NCI-H510A (cell line): Measurements from ENCODE around the gene SLC46A3.

ENCODE experiments used
- DNase-seq: peaks from one replicate; lab custom pipeline; 2025; lab: John Stamatoyannopoulos, UW

The SLC46A3 gene

DNA sequence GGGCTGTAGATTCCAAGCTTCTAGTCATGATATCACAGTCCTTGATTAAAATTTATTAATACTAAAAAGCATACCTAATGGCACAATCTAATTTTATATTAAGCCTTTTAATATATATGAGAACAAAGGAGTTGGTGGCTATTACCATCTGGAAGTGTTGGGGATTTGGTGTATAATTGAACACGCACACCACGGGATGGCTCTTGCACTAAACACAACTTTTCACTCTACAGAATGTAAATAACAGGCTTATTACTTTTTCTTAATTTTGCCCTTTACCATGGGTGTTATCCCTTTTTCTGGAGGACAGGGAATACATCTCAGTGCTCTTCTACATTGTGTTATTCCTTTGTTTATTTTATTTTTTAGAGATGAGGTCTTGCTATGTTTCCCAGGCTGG lies 38.2 kb downstream of the SLC46A3 start:
- DNase-seq = no peak

DNA sequence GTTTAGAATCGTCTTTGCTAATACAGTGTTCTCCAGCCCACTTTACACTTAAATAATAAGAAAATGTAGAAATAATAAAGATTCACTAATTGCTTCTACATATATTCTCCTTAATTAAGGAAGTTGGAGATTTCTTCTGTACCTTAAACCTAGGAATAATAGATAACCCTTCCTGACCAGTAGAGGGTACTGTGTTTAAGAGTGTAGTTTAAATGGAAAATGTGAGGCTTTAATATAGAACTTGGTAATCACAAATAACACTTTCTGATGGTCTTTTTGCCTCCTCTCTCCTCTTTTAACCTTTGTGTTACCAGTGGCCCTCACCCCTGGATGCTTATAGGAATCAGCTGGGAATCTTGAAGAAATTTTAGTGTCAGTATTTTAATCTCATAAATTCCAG lies 39.1 kb downstream of the SLC46A3 start:
- no peak for DNase-seq

DNA sequence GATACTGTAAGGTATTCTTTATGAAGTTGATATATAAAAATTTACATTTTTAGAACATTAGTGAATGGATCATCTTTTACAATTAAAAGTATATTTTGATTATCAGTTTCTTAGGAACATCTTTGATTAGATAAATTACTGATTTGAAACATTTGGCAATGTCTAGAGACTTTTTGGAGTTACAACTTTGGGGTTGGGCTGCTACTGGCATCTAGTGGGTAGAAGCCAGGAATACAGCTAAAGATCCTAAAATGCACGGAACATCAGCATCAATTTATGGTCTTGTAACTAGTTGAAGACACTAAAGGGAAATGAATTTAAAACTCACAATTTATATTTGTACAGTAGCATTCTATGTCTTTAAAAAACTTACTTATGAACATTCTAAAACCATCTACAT lies 40.0 kb downstream of the SLC46A3 start:
- DNase-seq = no peak

DNA sequence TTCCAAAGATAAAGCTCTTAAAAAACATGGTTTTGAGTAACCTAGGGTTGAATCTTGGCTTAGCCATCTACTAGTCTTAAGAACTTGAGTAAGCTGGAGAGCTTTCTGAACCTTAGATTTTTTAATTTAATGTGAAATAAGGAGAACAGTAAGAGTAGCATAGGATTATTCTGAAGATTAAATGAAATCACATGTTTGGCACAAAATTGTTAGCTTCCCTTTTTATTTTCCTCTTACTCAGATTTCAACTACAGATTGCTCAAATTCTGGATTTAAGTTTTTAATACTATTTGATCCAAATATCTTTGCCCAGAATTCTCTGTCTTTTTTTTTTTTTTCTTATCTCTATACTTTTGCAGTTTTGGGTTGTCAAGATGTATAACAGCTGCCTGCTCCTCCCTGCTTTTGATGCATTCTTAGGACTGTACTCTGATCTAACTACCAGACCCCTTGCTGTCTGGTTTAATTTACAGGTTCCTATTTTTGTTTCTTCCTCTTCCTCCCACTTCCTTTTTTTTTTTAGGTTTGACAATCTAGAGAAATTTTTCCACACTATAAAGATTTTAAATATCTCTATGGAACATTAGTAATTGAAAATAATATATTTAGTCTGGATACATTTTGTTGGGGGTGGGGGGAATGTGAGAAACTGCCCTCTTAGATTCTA lies 47.5 kb downstream of the SLC46A3 start:
- DNase-seq = no peak

DNA sequence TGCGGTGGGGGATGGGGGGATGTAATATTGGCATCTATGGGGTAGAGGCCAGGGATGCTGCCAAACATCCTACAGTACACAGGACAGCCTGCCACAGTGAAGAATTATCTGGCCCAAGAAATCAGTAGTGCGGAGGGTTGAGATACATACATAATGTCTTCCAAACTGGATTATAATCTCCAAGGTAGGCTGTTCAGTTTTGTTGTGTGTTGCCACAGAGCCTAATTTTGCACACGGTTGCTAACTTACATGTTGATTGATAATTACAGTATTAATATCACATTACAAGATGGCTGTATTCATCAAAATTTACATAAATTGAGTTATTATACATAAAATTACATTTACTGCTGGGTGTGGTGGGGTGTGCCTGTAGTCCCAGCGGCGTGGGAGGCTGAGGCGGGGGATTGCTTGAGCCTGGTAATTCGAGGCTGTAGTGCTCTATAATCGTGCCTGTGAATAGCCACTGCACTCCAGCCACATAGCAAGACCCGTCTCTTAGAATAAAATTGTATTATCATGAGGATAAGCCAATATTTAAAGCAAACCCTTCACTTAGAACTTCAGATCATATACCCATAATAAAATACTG lies 51.8 kb downstream of the SLC46A3 start:
- DNase-seq = no peak

DNA sequence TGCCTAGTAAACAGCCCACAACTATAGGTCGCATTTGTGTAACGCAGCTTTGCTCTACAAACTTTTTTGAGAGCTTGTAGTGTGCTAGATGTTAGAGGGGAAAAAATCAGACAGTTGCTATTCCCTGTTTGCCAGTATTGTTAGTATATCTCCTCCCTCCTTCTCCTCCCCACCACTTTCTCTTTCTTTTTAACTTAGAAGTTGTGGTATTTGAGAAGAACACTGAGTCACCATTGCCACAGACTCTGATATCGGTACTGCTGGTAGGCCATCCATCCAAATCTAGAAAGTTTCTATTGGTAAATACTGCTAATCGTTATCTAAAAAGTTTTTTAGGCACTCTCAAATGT lies 59.2 kb downstream of the SLC46A3 start:
- DNase-seq = no peak

DNA sequence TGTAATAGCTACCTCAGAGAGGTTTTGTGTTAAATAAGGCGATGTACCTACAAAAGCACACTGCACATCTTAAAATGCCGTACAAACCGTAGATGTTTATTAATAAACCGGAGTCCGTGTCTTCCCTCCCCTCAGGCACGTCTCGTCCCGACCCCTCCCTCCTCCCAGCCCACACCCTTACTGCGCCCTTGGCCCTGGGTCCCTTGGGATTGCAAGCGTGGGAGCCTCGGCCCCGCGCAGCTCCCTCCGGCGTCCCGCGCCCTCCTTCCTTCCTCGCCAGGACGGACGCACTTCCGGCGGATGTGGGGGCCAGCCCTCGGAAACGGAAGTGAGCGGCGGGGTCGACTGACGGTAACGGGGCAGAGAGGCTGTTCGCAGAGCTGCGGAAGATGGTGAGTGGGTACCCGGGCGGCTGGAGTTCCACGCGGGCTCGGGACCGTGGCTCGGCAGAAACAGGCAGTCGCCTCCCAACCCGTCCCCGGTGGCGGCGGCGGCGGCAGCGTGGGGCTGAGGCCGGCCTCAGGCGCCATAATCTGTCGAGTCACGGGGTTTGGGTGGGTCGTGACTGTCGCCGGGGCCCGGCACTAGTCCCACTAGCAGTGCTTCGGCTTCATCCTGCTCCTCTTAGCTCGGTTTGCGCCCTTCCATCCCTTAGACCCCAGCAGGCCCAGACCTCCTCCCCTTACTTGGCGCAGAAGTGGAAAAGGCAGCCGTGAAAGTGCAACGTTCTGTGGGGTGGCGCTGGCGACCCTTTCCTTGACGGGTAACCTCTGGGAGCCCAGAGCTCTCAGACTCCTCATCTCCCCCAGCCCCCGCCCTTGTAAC lies 59.8 kb downstream of the SLC46A3 start, which contains the start of gene POMP:
Gene POMP, plus strand, starts transcription at position 335 of the 825 bp plus-strand sequence. Its CDS starts 55 bp downstream, at position 390.
- DNase-seq = peak; percentile 65

DNA sequence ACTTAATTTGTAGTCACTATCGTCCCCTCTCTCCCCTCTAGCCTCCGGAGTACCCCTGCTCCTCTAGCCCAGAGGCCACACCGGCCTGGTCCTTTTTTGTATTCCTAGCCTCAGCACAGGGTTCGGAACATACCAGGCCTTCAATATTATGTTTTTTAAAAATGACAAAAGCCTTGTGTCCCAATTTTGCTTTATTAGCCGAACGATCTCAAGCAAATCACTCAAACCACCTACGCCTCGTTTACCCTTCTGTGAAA lies 60.3 kb downstream of the SLC46A3 start:
- DNase-seq = no peak

DNA sequence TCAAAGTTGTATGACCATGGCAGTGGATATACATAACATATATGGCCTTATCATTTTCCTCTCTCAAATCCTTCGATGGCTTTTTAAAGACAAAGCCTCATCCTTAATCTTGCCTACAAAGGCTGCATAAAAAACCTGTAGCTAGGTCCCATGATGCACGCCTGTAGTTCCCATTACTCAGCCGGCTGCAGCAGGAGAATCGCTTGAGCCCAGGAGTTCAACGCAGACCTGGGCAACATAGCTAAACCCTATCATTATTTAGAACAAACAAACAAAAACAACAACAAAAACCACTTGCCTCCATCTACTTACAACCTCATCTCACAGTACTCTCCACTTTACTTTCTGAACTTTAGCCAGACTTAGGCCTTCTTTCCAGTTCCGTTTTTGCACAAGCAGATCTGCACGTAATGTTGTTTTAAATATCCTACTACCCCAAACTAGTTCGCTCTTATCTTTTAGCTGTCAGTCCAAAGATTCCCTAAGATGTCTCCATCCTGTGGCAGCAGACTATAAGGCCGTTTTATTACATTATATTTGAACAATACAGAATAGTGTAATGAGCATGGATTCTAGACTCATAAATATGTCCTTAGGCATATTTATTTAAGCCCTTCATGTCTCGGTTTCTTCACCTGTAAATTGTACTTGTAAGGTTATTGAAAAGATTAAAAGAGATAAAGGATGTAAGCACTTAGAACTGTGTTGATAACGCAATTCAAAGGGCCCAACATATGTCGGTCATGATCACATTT lies 60.8 kb downstream of the SLC46A3 start:
- DNase-seq = no peak

DNA sequence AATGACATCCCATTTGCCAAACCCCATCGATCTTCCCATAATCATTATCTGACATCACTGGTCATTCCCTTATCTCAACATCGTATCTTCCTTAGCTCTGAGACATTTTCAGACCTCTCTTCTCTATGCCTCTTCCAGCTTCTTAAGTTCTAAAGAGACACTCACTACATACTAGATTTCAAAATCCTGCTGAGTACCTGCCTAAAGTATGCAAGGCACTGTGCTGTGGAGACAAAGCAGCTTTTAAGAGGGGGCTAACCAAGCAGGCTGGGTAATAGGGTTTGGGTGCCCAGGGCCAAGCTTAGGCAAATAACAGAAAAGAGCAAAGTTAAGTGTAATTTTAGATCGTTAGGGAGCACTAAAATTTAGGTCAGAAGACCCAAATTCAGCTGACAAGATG lies 63.2 kb downstream of the SLC46A3 start:
- DNase-seq = no peak

DNA sequence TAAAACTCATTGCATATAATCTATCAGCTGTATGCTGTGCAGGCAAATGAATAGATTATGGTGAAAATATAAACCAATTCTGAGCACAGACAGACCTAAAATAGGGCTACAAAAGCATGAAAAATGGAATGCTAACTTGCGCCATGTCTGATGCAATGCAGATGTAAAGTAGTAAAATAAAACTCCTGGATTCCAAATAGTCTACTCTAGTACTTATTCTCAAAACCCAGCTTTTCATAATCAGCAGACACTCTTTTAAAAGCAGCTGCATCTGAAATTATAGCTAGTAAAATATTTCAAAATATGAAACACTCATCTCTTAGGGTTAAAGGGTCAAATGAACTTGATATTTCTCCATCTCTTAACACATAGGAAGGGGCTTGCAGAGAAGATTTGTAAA lies 64.5 kb downstream of the SLC46A3 start:
- DNase-seq = no peak

DNA sequence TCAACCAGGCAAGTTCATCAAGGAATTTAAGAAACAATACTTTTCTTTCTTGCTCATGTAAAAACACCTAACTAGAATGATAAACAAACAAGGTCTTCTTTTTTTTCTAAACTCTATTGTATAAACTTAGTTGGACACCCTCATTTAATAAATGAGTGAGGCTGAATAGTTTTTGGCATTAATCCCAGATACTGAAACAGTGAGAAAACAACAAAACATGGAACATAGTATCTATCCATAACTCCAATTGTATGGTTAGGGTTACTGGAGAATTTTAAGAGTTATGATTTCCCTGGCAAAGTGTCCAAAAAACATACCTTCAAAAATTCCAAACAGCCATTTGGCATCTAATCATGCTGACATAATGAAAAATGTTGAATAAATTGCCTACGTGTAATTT lies 65.7 kb downstream of the SLC46A3 start:
- DNase-seq = no peak

DNA sequence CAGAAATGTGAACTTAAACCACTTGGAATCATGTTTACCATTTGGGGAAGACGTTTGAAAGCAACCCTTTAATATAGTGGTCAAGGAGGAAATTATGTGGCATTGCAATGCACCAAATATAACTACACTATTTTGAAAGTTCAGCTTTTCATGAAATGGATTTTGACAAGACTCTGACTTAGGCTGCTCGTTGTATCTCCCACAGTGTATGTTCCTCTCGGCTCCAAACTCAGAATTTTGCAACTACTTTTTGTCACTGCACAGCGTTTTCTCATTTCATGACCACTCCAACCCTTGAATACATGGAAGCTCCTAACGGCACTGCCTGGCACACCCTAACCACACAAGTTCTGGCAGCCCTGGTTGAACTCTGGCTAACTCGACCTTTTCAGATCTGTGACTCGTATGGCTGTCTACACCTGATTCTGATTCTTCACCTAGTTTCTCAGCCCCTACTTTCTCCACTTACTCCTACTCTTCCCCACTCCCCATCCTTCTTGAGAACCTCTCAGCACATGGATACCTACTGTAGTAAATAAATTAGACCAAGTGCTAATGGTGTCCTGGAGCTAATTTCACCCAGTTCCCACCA lies 66.9 kb downstream of the SLC46A3 start:
- no peak for DNase-seq

DNA sequence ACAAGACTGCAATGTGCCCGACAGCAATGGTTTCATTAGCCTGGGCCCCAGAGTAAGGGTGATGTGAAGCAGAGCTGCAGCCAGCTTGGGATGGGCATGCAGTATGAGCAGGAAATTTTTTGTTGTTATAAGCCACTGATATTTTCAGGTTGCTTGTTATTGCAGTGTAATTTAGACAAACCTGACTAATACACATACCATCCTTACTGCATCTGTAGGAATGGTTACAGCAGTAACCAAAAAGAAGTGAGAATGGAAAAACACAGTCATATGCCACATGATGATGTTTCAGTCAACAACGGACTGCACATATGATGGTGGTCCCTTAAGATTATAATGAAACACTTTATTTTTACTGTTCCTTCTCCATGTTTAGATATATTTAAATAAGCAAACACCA lies 68.5 kb downstream of the SLC46A3 start:
- DNase-seq = no peak
